WI38 (cell line): Measurements from ENCODE around the gene BATF3.
A peak's percentile ranks its signal among the peaks of the same experiment; 100 is the strongest.

Experiments
- H3K4me3 ChIP-seq: 2 replicates; pipeline ENCODE4 v1.5.1; 2011; ENCODE audit warnings: low read depth, mild to moderate bottlenecking, control low read depth, low read length
- TF ChIP-seq, protein P1 (sequence below): IDR thresholded peaks from 2 replicates; pipeline ENCODE4 v1.5.1; 2012; ENCODE audit warnings: low read depth, mild to moderate bottlenecking, control low read depth, low read length

BATF3 gene

DNA sequence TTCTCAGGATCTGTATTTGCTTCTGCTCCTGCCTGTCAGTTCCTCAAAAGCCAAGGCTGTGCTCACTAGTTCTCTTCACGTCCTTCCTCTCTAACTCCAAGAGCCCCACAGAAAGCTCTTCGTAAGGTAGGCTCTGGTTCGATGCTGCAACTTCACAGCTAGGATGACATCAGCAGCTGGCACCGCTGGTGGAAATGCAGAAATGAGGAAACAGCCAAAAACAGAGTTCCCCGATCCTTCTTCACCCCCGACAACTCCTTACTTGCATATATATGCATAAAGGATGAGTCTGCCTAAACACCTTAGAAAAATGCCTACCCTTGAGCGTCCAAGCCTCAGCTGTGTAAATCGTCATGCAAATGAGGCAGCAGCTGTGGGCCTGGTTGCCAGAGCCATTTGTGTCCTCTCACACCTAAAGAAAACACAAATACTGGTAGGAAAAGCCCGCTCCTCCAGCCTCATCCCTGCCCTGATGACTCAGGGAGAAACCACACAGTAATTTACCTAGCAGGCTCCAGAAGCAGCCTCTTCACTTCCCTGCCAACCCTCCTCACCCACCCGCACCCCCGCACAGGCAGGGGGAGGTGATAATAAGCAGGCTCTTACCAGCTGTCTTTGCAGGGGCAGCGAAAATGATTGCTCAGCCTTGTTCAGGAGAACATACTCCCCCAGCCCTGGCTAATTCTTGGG, 28.2 kb downstream of the BATF3 start:
- no peak overlapping the region for H3K4me3 ChIP-seq
- TF ChIP-seq, protein P1, sequence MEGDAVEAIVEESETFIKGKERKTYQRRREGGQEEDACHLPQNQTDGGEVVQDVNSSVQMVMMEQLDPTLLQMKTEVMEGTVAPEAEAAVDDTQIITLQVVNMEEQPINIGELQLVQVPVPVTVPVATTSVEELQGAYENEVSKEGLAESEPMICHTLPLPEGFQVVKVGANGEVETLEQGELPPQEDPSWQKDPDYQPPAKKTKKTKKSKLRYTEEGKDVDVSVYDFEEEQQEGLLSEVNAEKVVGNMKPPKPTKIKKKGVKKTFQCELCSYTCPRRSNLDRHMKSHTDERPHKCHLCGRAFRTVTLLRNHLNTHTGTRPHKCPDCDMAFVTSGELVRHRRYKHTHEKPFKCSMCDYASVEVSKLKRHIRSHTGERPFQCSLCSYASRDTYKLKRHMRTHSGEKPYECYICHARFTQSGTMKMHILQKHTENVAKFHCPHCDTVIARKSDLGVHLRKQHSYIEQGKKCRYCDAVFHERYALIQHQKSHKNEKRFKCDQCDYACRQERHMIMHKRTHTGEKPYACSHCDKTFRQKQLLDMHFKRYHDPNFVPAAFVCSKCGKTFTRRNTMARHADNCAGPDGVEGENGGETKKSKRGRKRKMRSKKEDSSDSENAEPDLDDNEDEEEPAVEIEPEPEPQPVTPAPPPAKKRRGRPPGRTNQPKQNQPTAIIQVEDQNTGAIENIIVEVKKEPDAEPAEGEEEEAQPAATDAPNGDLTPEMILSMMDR: no peak

DNA sequence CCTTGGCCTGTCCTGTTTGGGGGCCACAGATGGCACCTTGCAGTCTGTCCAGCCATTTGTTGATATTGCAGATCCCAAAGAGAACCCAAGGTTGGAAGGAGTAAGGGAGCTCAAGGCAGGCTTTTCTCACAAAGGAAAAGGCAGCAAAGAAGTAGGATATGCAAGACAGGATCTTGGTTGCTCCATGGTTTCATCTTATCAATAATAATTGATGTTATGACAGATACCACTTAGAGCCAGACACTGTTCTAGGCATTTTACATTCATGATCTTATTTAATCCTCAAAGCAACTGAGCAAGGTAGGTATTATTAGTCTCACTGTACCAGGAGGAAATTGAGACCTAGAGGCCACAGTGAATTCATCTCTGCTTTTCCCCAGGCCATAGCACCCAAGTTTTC, 28.8 kb downstream of the BATF3 start:
- TF ChIP-seq, protein P1: no peak
- H3K4me3 ChIP-seq: no peak overlapping the region

DNA sequence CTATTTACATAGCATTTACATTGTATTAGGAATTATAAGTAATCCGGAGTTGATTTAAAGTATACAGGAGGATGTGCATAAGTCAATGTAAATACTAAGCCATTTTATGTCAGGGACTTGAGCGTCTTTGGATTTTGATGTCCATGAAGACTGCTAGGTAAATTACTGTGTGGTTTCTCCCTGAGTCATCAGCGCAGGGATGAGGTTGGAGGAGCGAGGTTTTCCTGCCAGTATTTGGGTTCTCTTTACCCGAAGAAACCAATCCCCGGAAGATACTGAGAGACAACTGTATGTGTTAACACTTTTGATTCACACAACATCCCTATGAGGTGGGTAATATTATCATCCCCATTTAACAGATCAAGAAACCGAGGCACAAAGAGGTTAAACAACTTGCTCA, 29.3 kb downstream of the BATF3 start:
- TF ChIP-seq, protein P1: no peak

DNA sequence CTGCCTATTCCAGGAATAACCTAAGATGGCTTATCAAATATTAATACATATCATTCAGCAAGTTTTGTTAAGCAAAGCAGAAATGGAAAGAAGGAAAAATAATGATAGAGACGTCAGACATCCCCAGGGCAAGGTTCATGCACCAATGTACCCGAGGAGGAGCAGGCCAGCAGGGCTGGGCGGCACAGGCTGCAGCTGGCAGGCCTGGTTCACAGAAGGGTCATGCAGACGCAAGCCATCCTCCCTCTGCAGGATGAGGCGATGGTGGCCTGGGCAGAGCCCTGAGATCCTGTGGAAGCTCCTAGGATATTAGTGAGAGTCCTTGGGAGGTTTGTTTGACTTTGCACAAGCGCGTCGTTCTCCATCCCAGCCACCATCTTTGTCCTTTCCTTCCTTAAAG, 30.0 kb downstream of the BATF3 start:
- TF ChIP-seq, protein P1: no peak
- no peak overlapping the region for H3K4me3 ChIP-seq

More for the DNA sequence above, 29.3 kb downstream of the BATF3 start:
- H3K4me3 ChIP-seq: no peak overlapping the region

DNA sequence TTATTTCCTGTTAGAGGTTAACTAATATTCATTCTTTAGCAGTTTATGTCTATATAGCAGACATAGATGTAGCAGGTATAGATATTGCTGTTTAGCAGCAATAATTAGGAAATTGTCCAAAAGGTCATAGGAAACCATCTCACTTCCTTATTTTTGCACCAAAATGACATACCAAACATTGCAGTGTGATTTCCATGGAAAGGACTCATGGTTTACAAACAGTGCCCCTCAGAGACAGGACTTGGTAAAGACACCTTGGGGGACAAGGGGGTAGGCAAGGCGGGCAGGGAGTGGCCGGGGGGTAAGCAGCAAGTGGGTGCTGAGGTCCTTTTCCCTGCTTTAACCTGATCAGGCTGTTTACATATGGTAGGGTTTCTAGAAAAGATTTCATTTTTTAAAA, 30.5 kb downstream of the BATF3 start:
- TF ChIP-seq, protein P1: no peak
- no peak overlapping the region for H3K4me3 ChIP-seq

DNA sequence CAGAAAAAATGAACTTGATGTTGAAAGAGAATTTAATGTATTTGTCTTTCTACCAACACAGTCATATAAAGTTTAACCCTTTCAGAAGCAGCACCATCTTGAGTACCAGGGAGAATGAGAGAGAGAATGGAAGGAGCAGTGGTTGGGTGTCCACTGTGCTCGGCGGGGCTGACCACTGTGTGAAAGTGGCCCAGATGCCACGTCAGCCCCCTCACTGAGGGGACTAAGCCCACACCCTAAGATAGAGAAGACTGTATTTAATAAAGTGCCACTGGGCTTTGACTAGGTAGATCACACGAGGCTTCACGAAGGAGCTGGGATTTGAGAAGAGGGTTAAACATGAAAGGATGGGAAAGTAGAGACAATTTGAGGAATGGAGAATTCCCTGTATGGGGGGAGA, 31.2 kb downstream of the BATF3 start:
- peak overlapping the region; percentile 42 for H3K4me3 ChIP-seq
- TF ChIP-seq, protein P1: no peak

DNA sequence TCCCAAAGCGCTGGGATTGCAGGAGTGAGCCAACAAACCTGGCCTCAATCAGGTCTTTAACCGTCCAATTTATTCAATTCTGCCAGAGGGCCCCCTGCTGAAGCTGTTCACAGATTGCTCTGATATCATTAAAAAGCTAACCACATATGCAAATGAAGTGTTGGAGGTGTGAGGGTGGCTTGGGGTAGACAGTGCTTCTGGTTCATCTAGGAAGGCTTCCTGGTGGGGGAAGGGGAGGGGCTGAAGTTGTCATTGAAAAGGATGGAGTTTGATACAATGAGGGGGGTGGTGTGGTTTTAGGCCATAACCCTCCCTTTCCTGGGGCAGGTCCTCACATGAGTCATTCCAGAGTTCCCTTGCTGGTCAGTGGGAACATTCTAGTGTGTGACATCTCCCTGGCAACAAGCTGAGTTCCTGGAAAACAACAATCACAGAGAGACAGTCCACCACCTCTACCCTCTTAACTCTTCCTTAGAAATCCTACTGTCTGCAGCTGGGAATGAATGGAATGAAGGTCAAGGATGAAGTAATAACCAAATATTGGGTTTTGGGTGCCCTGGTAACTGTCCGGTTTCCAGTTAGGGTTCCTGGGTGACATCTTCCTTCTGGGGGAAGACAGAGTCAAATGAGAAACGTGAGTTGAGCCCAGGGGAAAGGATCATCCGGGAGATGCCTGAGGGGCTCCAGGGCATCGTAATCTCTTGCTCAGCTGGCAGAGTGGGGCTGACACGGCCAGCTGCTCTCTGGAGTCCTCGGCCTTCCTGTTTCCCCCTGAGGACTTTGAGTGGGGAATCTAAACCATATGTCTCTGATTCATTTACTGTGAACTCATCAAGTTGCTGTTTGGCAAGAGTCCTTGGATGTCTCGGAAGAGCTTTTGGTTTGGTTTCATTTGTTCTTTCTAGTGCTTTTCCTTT, 32.2 kb downstream of the BATF3 start:
- TF ChIP-seq, protein P1: no peak
- peak overlapping the region; percentile 42 for H3K4me3 ChIP-seq
